Ishikawa (cell line): ENCODE data around the gene SYCP2.

Source experiments
- CEBPB ChIP-seq: IDR thresholded peaks from 2 replicates; pipeline ENCODE4 v1.6.1; 2012
- CREB1 ChIP-seq: IDR thresholded peaks from 2 replicates; pipeline ENCODE4 v1.6.1; 2012; ENCODE audit warnings: low read depth
- EGR1 ChIP-seq: IDR thresholded peaks from 2 replicates; pipeline ENCODE4 v1.6.1; 2012
- EP300 ChIP-seq: IDR thresholded peaks from 2 replicates; pipeline ENCODE4 v1.6.1; 2012; ENCODE audit warnings: borderline replicate concordance
- FOXM1 ChIP-seq: IDR thresholded peaks from 2 replicates; pipeline ENCODE4 v1.6.1; 2012; ENCODE audit warnings: low read depth, borderline replicate concordance
- MAX ChIP-seq: IDR thresholded peaks from 2 replicates; pipeline ENCODE4 v1.6.1; 2012
- NFIC ChIP-seq: IDR thresholded peaks from 2 replicates; pipeline ENCODE4 v1.6.1; 2012
- RAD21 ChIP-seq: IDR thresholded peaks from 2 replicates; pipeline ENCODE4 v1.6.1; 2012; ENCODE audit warnings: low read depth
- REST ChIP-seq: IDR thresholded peaks from 2 replicates; pipeline ENCODE4 v1.6.1; 2012; ENCODE audit warnings: low read depth, mild to moderate bottlenecking
- TAF1 ChIP-seq: IDR thresholded peaks from 2 replicates; pipeline ENCODE4 v1.6.1; 2012; ENCODE audit warnings: low read depth, mild to moderate bottlenecking
- TCF12 ChIP-seq: IDR thresholded peaks from 2 replicates; pipeline ENCODE4 v1.6.1; 2012; ENCODE audit warnings: low read depth
- TEAD4 ChIP-seq: IDR thresholded peaks from 2 replicates; pipeline ENCODE4 v1.6.1; 2012
- USF1 ChIP-seq: IDR thresholded peaks from 2 replicates; pipeline ENCODE4 v1.6.1; 2012
- YY1 ChIP-seq: IDR thresholded peaks from 2 replicates; pipeline ENCODE4 v1.6.1; 2012; ENCODE audit warnings: low read depth
- ZBTB7A ChIP-seq: IDR thresholded peaks from 2 replicates; pipeline ENCODE4 v1.6.1; 2012; ENCODE audit warnings: low read depth

SYCP2 gene

GRCh38 chr20:59837623-59838394, 95.6 kb downstream of the SYCP2 start:
- TF ChIP-seq ZBTB7A, result no peak
- no peak for TF ChIP-seq TAF1
- no peak for TF ChIP-seq CREB1
- TF ChIP-seq TEAD4, result no peak
- TF ChIP-seq NFIC, result no peak
- no peak for TF ChIP-seq EP300
- no peak for TF ChIP-seq TCF12
- TF ChIP-seq MAX, result no peak
- TF ChIP-seq FOXM1, result no peak
- TF ChIP-seq EGR1, result no peak
- no peak for TF ChIP-seq CEBPB
- no peak for TF ChIP-seq USF1

GRCh38 chr20:59836767-59837166, 96.7 kb downstream of the SYCP2 start:
- no peak for TF ChIP-seq YY1
- no peak for TF ChIP-seq CREB1
- no peak for TF ChIP-seq FOXM1
- TF ChIP-seq CEBPB, result no peak
- TF ChIP-seq MAX, result no peak
- TF ChIP-seq TAF1, result no peak
- TF ChIP-seq REST, result no peak
- no peak for TF ChIP-seq ZBTB7A
- TF ChIP-seq USF1, result no peak
- TF ChIP-seq RAD21, result no peak
- no peak for TF ChIP-seq TEAD4
- no peak for TF ChIP-seq TCF12
- TF ChIP-seq EGR1, result no peak
- no peak for TF ChIP-seq EP300

- no peak for TF ChIP-seq EGR1
- no peak for TF ChIP-seq RAD21
- no peak for TF ChIP-seq USF1
- no peak for TF ChIP-seq YY1
- TF ChIP-seq CREB1, result no peak
- no peak for TF ChIP-seq REST
- no peak for TF ChIP-seq ZBTB7A
- TF ChIP-seq EP300, result no peak
- TF ChIP-seq CEBPB, result no peak
- TF ChIP-seq TEAD4, result no peak
- TF ChIP-seq FOXM1, result no peak
- no peak for TF ChIP-seq TCF12
- no peak for TF ChIP-seq MAX
- no peak for TF ChIP-seq NFIC
Measured at GRCh38 chr20:59835448-59836395, 97.7 kb downstream of the SYCP2 start.

GRCh38 chr20:59835057-59835447, 98.4 kb downstream of the SYCP2 start:
- TF ChIP-seq REST (no peak), EGR1 (no peak)
